WERI-Rb-1 (cell line): Measurements from ENCODE around the gene EHBP1.

Experiments used
- DNase-seq: peaks from one replicate; pipeline ENCODE4 v3.0.0-alpha.2; 2020
- H3K27ac ChIP-seq: fragments of 250-450 bp; sonication (Bioruptor Pico); 2 replicates; pipeline ENCODE4 v1.5.1; 2020; ENCODE audit warnings: mild to moderate bottlenecking, moderate library complexity
- H3K27me3 ChIP-seq: fragments of 250-450 bp; sonication (Bioruptor Pico); 2 replicates; pipeline ENCODE4 v1.5.1; 2021; ENCODE audit warnings: mild to moderate bottlenecking, low read depth, moderate library complexity; ENCODE audit not compliant: insufficient read depth, severe bottlenecking
- H3K36me3 ChIP-seq: fragments of 250-450 bp; sonication (Bioruptor Pico); 2 replicates; pipeline ENCODE4 v1.5.1; 2020; ENCODE audit warnings: mild to moderate bottlenecking, moderate library complexity
- H3K4me3 ChIP-seq: 2 replicates; pipeline ENCODE4 v1.5.1; 2011; ENCODE audit warnings: low read depth, mild to moderate bottlenecking, control low read depth, low read length
- H3K9me3 ChIP-seq: fragments of 250-450 bp; sonication (Bioruptor Pico); 2 replicates; pipeline ENCODE4 v1.5.1; 2021; ENCODE audit warnings: mild to moderate bottlenecking, moderate library complexity; ENCODE audit not compliant: severe bottlenecking
- CTCF ChIP-seq: IDR thresholded peaks from 2 replicates; pipeline ENCODE4 v1.5.1; 2011; ENCODE audit warnings: low read depth, mild to moderate bottlenecking, control low read depth, inconsistent platforms, low read length

Gene EHBP1

GRCh38 chr2:62789518-62789917 is 84.0 kb downstream of the EHBP1 start:
- no peak for DNase-seq
- H3K27ac ChIP-seq = no peak overlapping the region

GRCh38 chr2:62789918-62790317 is 84.4 kb downstream of the EHBP1 start:
- no peak for DNase-seq
- Histone ChIP-seq H3K27ac (no peak overlapping the region), H3K4me3 (no peak overlapping the region), H3K36me3 (no peaks in the 10 kb centered on the region), H3K9me3 (no peaks in the 10 kb centered on the region), H3K27me3 (no peaks in the 10 kb centered on the region)
- TF ChIP-seq CTCF = no peak

More at GRCh38 chr2:62789518-62789917, 84.0 kb downstream of the EHBP1 start:
- Histone ChIP-seq H3K4me3 (no peak overlapping the region), H3K27me3 (no peaks in the 10 kb centered on the region), H3K9me3 (no peaks in the 10 kb centered on the region), H3K36me3 (no peaks in the 10 kb centered on the region)
- no peak for TF ChIP-seq CTCF

- H3K4me3 ChIP-seq = no peak overlapping the region
- no peak for TF ChIP-seq CTCF
- H3K36me3 ChIP-seq = no peaks in the 10 kb centered on the region
- no peaks in the 10 kb centered on the region for H3K27me3 ChIP-seq
- H3K27ac ChIP-seq = no peak overlapping the region
- DNase-seq = no peak
- H3K9me3 ChIP-seq = no peaks in the 10 kb centered on the region
Measured at GRCh38 chr2:62792408-62792807, 86.9 kb downstream of the EHBP1 start.

GRCh38 chr2:62793213-62793612 is 87.7 kb downstream of the EHBP1 start:
- H3K27ac ChIP-seq = no peak overlapping the region
- no peak for DNase-seq
- H3K9me3 ChIP-seq = no peaks in the 10 kb centered on the region
- no peaks in the 10 kb centered on the region for H3K27me3 ChIP-seq
- no peak for TF ChIP-seq CTCF
- H3K4me3 ChIP-seq = no peak overlapping the region
- no peaks in the 10 kb centered on the region for H3K36me3 ChIP-seq

GRCh38 chr2:62794791-62795190 is 89.3 kb downstream of the EHBP1 start:
- DNase-seq = no peak
- Histone ChIP-seq H3K36me3 (no peaks in the 10 kb centered on the region), H3K9me3 (no peaks in the 10 kb centered on the region), H3K27me3 (no peaks in the 10 kb centered on the region), H3K4me3 (no peak overlapping the region), H3K27ac (no peak overlapping the region)
- TF ChIP-seq CTCF = no peak

GRCh38 chr2:62795341-62795740 is 89.8 kb downstream of the EHBP1 start:
- no peaks in the 10 kb centered on the region for H3K27me3 ChIP-seq
- DNase-seq = no peak
- H3K9me3 ChIP-seq = no peaks in the 10 kb centered on the region
- H3K27ac ChIP-seq = no peak overlapping the region
- H3K36me3 ChIP-seq = no peaks in the 10 kb centered on the region
- no peak overlapping the region for H3K4me3 ChIP-seq
- TF ChIP-seq CTCF = no peak
